T-helper 2 cell treated with Interferon-gamma antibody and Interleukin-4, amounts not matched to agents 5 μg/mL and 100 μg/mL, for 36 hours (primary cell): ENCODE results near the gene ILKAP.

Experiments used
- DNase-seq: peaks from one replicate; pipeline ENCODE4 v3.0.0; 2021; ENCODE audit warnings: low spot score
- H3K27ac Mint-ChIP-seq: one replicate; pipeline ENCODE4 v1.8.0; 2021; ENCODE audit warnings: mild to moderate bottlenecking, mixed read lengths
- H3K27me3 Mint-ChIP-seq: one replicate; pipeline ENCODE4 v1.8.0; 2021; ENCODE audit warnings: low read depth, mixed read lengths
- H3K36me3 Mint-ChIP-seq: one replicate; pipeline ENCODE4 v1.8.0; 2021; ENCODE audit warnings: low read depth, mixed read lengths
- H3K4me1 Mint-ChIP-seq: one replicate; pipeline ENCODE4 v1.8.0; 2021; ENCODE audit warnings: low read depth, mixed read lengths
- H3K4me3 Mint-ChIP-seq: one replicate; pipeline ENCODE4 v1.8.0; 2022; ENCODE audit warnings: mild to moderate bottlenecking, moderate library complexity, mixed read lengths
- H3K9me3 Mint-ChIP-seq: one replicate; pipeline ENCODE4 v1.8.0; 2021; ENCODE audit warnings: mixed read lengths

ILKAP gene

GRCh38 chr2:238129166-238130010, 74.1 kb downstream of the ILKAP start:
- Mint-ChIP-seq H3K4me3 (no peak overlapping the region), H3K27ac (no peak overlapping the region), H3K36me3 (no peaks in the 10 kb centered on the region), H3K4me1 (no peaks in the 10 kb centered on the region), H3K9me3 (no peaks in the 10 kb centered on the region), H3K27me3 (no peaks in the 10 kb centered on the region)
- DNase-seq = no peak

- H3K36me3 Mint-ChIP-seq = no peaks in the 10 kb centered on the region
- DNase-seq = no peak
- no peaks in the 10 kb centered on the region for H3K27me3 Mint-ChIP-seq
- H3K4me3 Mint-ChIP-seq = no peak overlapping the region
- no peak overlapping the region for H3K27ac Mint-ChIP-seq
- H3K4me1 Mint-ChIP-seq = no peaks in the 10 kb centered on the region
- no peaks in the 10 kb centered on the region for H3K9me3 Mint-ChIP-seq
These were observed 74.9 kb downstream of the ILKAP start for GRCh38 chr2:238128534-238129001.

GRCh38 chr2:238128061-238128440, 75.4 kb downstream of the ILKAP start:
- Mint-ChIP-seq H3K27me3 (no peaks in the 10 kb centered on the region), H3K4me1 (no peaks in the 10 kb centered on the region), H3K9me3 (no peaks in the 10 kb centered on the region), H3K4me3 (no peak overlapping the region), H3K36me3 (no peaks in the 10 kb centered on the region), H3K27ac (no peak overlapping the region)
- DNase-seq = no peak

- Mint-ChIP-seq H3K9me3 (no peaks in the 10 kb centered on the region), H3K4me1 (no peaks in the 10 kb centered on the region), H3K27ac (no peak overlapping the region)
These were observed 76.1 kb downstream of the ILKAP start for GRCh38 chr2:238127165-238128060.

GRCh38 chr2:238126775-238127164, 76.7 kb downstream of the ILKAP start:
- H3K4me3 Mint-ChIP-seq = no peak overlapping the region
- H3K4me1 Mint-ChIP-seq = no peaks in the 10 kb centered on the region
- DNase-seq = no peak
- H3K27ac Mint-ChIP-seq = no peak overlapping the region
- no peaks in the 10 kb centered on the region for H3K36me3 Mint-ChIP-seq
- no peaks in the 10 kb centered on the region for H3K9me3 Mint-ChIP-seq
- no peaks in the 10 kb centered on the region for H3K27me3 Mint-ChIP-seq

More at GRCh38 chr2:238127165-238128060, 76.1 kb downstream of the ILKAP start:
- no peak for DNase-seq
- no peaks in the 10 kb centered on the region for H3K36me3 Mint-ChIP-seq
- H3K27me3 Mint-ChIP-seq = no peaks in the 10 kb centered on the region
- H3K4me3 Mint-ChIP-seq = no peak overlapping the region

- no peaks in the 10 kb centered on the region for H3K36me3 Mint-ChIP-seq
- no peaks in the 10 kb centered on the region for H3K9me3 Mint-ChIP-seq
- H3K4me1 Mint-ChIP-seq = no peaks in the 10 kb centered on the region
- H3K4me3 Mint-ChIP-seq = no peak overlapping the region
- no peak overlapping the region for H3K27ac Mint-ChIP-seq
- H3K27me3 Mint-ChIP-seq = no peaks in the 10 kb centered on the region
- no peak for DNase-seq
These were observed 77.2 kb downstream of the ILKAP start for GRCh38 chr2:238126338-238126737.

- Mint-ChIP-seq H3K4me3 (no peak overlapping the region), H3K27ac (no peak overlapping the region), H3K4me1 (no peaks in the 10 kb centered on the region), H3K9me3 (no peaks in the 10 kb centered on the region), H3K36me3 (no peaks in the 10 kb centered on the region), H3K27me3 (no peaks in the 10 kb centered on the region)
- DNase-seq = no peak
These were observed 78.2 kb downstream of the ILKAP start for GRCh38 chr2:238125127-238125885.

- Mint-ChIP-seq H3K4me3 (no peak overlapping the region), H3K9me3 (no peaks in the 10 kb centered on the region), H3K27me3 (no peaks in the 10 kb centered on the region), H3K27ac (no peak overlapping the region), H3K4me1 (no peaks in the 10 kb centered on the region), H3K36me3 (no peaks in the 10 kb centered on the region)
- no peak for DNase-seq
These were observed 78.9 kb downstream of the ILKAP start for GRCh38 chr2:238124488-238125126.

GRCh38 chr2:238123991-238124470, 79.5 kb downstream of the ILKAP start:
- Mint-ChIP-seq H3K9me3 (no peaks in the 10 kb centered on the region), H3K4me1 (no peaks in the 10 kb centered on the region), H3K4me3 (no peak overlapping the region), H3K36me3 (no peaks in the 10 kb centered on the region), H3K27ac (no peak overlapping the region), H3K27me3 (no peaks in the 10 kb centered on the region)
- no peak for DNase-seq

GRCh38 chr2:238123218-238123971, 80.1 kb downstream of the ILKAP start:
- Mint-ChIP-seq H3K9me3 (no peaks in the 10 kb centered on the region), H3K4me1 (no peaks in the 10 kb centered on the region), H3K27me3 (no peaks in the 10 kb centered on the region), H3K36me3 (no peaks in the 10 kb centered on the region), H3K27ac (no peak overlapping the region), H3K4me3 (no peak overlapping the region)
- DNase-seq = no peak

- H3K36me3 Mint-ChIP-seq = no peaks in the 10 kb centered on the region
- no peak overlapping the region for H3K27ac Mint-ChIP-seq
- peaks cover 4% of the 10 kb centered on the region for H3K27me3 Mint-ChIP-seq
- H3K4me3 Mint-ChIP-seq = no peak overlapping the region
- H3K4me1 Mint-ChIP-seq = no peaks in the 10 kb centered on the region
- H3K9me3 Mint-ChIP-seq = no peaks in the 10 kb centered on the region
- DNase-seq = no peak
These were observed 80.9 kb downstream of the ILKAP start for GRCh38 chr2:238122287-238123217.
